HepG2 (cell line): ENCODE results near the gene CYP4F2. TPM values are rescaled to one million over a fixed set of nuclear protein-coding genes. Genes with fewer than 3 reads are reported as not detected.

ENCODE experiments used
- BORCS8-MEF2B ChIP-seq: sonication (generic); formaldehyde crosslinking; IDR thresholded peaks from 2 replicates; pipeline ENCODE4 v1.8.0; 2022; ENCODE audit warnings: mild to moderate bottlenecking, missing genetic modification reagents
- GATA4 ChIP-seq: sonication (generic); IDR thresholded peaks from 2 replicates; pipeline ENCODE4 v1.6.1; 2016; ENCODE audit warnings: antibody characterized with exemption, low read depth, borderline replicate concordance
- GFI1 ChIP-seq: sonication (generic); formaldehyde crosslinking; IDR thresholded peaks from 2 replicates; pipeline ENCODE4 v1.5.0; 2020; ENCODE audit warnings: missing genetic modification reagents, mild to moderate bottlenecking, borderline replicate concordance
- GTF3A ChIP-seq: sonication (generic); formaldehyde crosslinking; conservative IDR thresholded peaks from 2 replicates; pipeline ENCODE4 v1.4.0; 2020; ENCODE audit warnings: mild to moderate bottlenecking, missing genetic modification reagents
- HNRNPL ChIP-seq: fragments of 200-400 bp; formaldehyde crosslinking; IDR thresholded peaks from 2 replicates; pipeline ENCODE4 v1.6.1; 2017; ENCODE audit warnings: mild to moderate bottlenecking, low read depth, low read length
- MZF1 ChIP-seq: sonication (generic); formaldehyde crosslinking; IDR thresholded peaks from 2 replicates; pipeline ENCODE4 v1.8.1; 2023; ENCODE audit warnings: mild to moderate bottlenecking, missing genetic modification reagents, borderline replicate concordance
- NFE2L2 ChIP-seq: fragments of 150-350 bp; IDR thresholded peaks from 2 replicates; pipeline ENCODE4 v1.6.1; 2014; ENCODE audit warnings: low read length
- NONO ChIP-seq, 2 experiments: fragments of 450-650 bp in 1 of 2; sonication (generic) in 1 of 2; formaldehyde crosslinking in 1 of 2; IDR thresholded peaks in 1 of 2; conservative IDR thresholded peaks in 1 of 2; 2 replicates each; pipeline versions ENCODE4 v1.6.1 to v1.8.0; 2017 to 2022; ENCODE audit warnings: mild to moderate bottlenecking in 1 of 2, missing genetic modification reagents in 1 of 2, moderate library complexity in 1 of 2
- NR3C1 ChIP-seq: sonication (generic); formaldehyde crosslinking; IDR thresholded peaks from 2 replicates; pipeline ENCODE4 v1.4.0; 2020; ENCODE audit warnings: missing genetic modification reagents
- PHF20 ChIP-seq: sonication (generic); formaldehyde crosslinking; IDR thresholded peaks from 2 replicates; pipeline ENCODE4 v1.5.0; 2020; ENCODE audit warnings: mild to moderate bottlenecking, missing genetic modification reagents
- PHF5A ChIP-seq: IDR thresholded peaks from one replicate; pipeline ENCODE4 v1.6.1; 2018; ENCODE audit warnings: low read depth, missing genetic modification reagents; ENCODE audit not compliant: unreplicated experiment
- REPIN1 ChIP-seq: sonication (generic); formaldehyde crosslinking; IDR thresholded peaks from 2 replicates; pipeline ENCODE4 v1.8.0; 2022; ENCODE audit warnings: missing genetic modification reagents, low read depth, mild to moderate bottlenecking, borderline replicate concordance
- RXRA ChIP-seq: sonication (generic); formaldehyde crosslinking; IDR thresholded peaks from 2 replicates; pipeline ENCODE4 v1.5.1; 2020; ENCODE audit warnings: missing genetic modification reagents
- SMARCC2 ChIP-seq: fragments of 450-650 bp; IDR thresholded peaks from 2 replicates; pipeline ENCODE4 v1.6.1; 2017; ENCODE audit warnings: antibody characterized with exemption, mild to moderate bottlenecking
- SMC3 ChIP-seq: IDR thresholded peaks from 2 replicates; pipeline ENCODE4 v1.6.1; 2011; ENCODE audit warnings: low read length, improper control_type of control experiment
- ZNF431 ChIP-seq: sonication (generic); formaldehyde crosslinking; IDR thresholded peaks from 2 replicates; pipeline ENCODE4 v1.9.0; 2022; ENCODE audit warnings: missing genetic modification reagents, low read depth, mild to moderate bottlenecking, borderline replicate concordance
- ZNF672 ChIP-seq: sonication (generic); formaldehyde crosslinking; IDR thresholded peaks from 2 replicates; pipeline ENCODE4 v1.8.1; 2022; ENCODE audit warnings: missing genetic modification reagents
- ZNF720 ChIP-seq: sonication (generic); formaldehyde crosslinking; IDR thresholded peaks from 2 replicates; pipeline ENCODE4 v1.4.0; 2020; ENCODE audit warnings: missing genetic modification reagents
- polyA plus RNA-seq, 8 experiments: library from polyadenylated mRNA; depleted of rRNA in 3 of 8; stranded (reverse) in 7 of 8; unstranded in 1 of 8; fragments of >200 nt; fragmentation: Illumina TruSeq in 4 of 8; extraction: Trizol in 4 of 8; gene quantifications; 2 replicates each; pipeline versions ENCODE4 v1.2.1 to v1.2.3, GENCODE V29; 2011 to 2016; ENCODE audit warnings: low read depth in 4 of 8, missing spikeins in 1 of 8, mixed read lengths in 1 of 8; ENCODE audit not compliant: insufficient read depth in 1 of 8
- total RNA-seq, 5 experiments: library from RNA; depleted of rRNA; stranded (reverse); fragments of >200 nt; fragmentation: Illumina TruSeq; extraction: Trizol; gene quantifications; 2 replicates each; pipeline ENCODE4 v1.2.3, GENCODE V29; 2016; ENCODE audit warnings: low read depth in 1 of 5
- TF ChIP-seq, protein P1 (sequence below): IDR thresholded peaks from 2 replicates; pipeline ENCODE4 v1.6.1; 2012; ENCODE audit warnings: inconsistent platforms
- TF ChIP-seq, protein P2 (sequence below): sonication (generic); formaldehyde crosslinking; IDR thresholded peaks from 2 replicates; pipeline ENCODE4 v1.8.1; 2023; ENCODE audit warnings: mild to moderate bottlenecking, inconsistent platforms, moderate library complexity, missing genetic modification reagents, borderline replicate concordance
- TF ChIP-seq, protein P3 (sequence below): sonication (generic); formaldehyde crosslinking; IDR thresholded peaks from 2 replicates; pipeline ENCODE4 v1.4.0; 2020; ENCODE audit warnings: missing genetic modification reagents
- TF ChIP-seq, protein P4 (sequence below): sonication (generic); formaldehyde crosslinking; IDR thresholded peaks from 2 replicates; pipeline ENCODE4 v1.4.0; 2020; ENCODE audit warnings: mild to moderate bottlenecking, missing genetic modification reagents

The CYP4F2 gene
- total and polyA plus RNA-seq, 2 of the 13 experiments (the other 11 are each of a cell fraction or from before 2014, with no cell fraction given): 3.7 to 3.9 TPM

DNA sequence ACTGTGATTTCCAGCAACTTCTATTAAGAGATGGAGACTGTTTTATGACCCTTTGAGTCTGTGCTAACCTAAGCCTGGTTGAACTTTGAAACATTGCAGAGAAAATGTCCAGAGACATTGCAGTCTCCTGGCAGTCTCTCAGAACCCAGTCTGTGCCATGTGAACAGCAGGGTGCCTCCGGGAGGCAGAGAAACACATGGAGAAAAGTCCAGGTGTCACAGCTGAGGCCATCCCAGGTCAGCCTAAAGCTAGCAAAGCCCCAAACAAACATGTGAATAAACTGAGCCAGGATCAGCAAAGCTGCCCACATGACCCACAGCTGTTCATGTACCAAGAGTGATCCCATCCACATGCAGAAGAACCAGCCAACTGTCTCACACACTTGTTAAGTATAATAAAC, 28.6 kb upstream of the CYP4F2 start (continued):
- TF ChIP-seq NFE2L2: no peak
- TF ChIP-seq NR3C1 (CRISPR knock-in tag): no peak
- TF ChIP-seq, protein P1, sequence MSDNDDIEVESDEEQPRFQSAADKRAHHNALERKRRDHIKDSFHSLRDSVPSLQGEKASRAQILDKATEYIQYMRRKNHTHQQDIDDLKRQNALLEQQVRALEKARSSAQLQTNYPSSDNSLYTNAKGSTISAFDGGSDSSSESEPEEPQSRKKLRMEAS: peak; percentile 42; the same call in 1 of the 2 replicates
- no peak for TF ChIP-seq GATA4
- TF ChIP-seq, protein P2, sequence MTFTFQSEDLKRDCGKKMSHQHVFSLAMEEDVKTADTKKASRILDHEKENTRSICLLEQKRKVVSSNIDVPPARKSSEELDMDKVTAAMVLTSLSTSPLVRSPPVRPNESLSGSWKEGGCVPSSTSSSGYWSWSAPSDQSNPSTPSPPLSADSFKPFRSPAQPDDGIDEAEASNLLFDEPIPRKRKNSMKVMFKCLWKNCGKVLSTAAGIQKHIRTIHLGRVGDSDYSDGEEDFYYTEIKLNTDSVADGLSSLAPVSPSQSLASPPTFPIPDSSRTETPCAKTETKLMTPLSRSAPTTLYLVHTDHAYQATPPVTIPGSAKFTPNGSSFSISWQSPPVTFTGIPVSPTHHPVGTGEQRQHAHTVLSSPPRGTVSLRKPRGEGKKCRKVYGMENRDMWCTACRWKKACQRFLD (CRISPR knock-in tag): no peak
- TF ChIP-seq SMC3: 0 out of 2 replicates have a peak, but pooled peaks have one; percentile 10
- TF ChIP-seq GTF3A: no peak
- no peak for TF ChIP-seq GFI1 (CRISPR knock-in tag)
- TF ChIP-seq SMARCC2: no peak
- no peak for TF ChIP-seq ZNF431 (CRISPR knock-in tag)
- TF ChIP-seq ZNF720 (CRISPR knock-in tag): no peak
- TF ChIP-seq REPIN1 (CRISPR knock-in tag): no peak
- no peak for TF ChIP-seq BORCS8-MEF2B (CRISPR knock-in tag)
- TF ChIP-seq NONO (IDR thresholded peaks at IDR 0.05): no peak
- TF ChIP-seq NONO (CRISPR knock-in tag; conservative IDR thresholded peaks at IDR 0.05): no peak
- TF ChIP-seq, protein P3, sequence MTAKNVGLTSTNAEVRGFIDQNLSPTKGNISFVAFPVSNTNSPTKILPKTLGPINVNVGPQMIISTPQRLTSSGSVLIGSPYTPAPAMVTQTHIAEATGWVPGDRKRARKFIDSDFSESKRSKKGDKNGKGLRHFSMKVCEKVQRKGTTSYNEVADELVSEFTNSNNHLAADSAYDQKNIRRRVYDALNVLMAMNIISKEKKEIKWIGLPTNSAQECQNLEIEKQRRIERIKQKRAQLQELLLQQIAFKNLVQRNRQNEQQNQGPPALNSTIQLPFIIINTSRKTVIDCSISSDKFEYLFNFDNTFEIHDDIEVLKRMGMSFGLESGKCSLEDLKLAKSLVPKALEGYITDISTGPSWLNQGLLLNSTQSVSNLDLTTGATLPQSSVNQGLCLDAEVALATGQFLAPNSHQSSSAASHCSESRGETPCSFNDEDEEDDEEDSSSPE (CRISPR knock-in tag): no peak
- TF ChIP-seq MZF1: no peak
- TF ChIP-seq RXRA (CRISPR knock-in tag): peak; percentile 45; the same call in 1 of the 2 replicates
- TF ChIP-seq, protein P4, sequence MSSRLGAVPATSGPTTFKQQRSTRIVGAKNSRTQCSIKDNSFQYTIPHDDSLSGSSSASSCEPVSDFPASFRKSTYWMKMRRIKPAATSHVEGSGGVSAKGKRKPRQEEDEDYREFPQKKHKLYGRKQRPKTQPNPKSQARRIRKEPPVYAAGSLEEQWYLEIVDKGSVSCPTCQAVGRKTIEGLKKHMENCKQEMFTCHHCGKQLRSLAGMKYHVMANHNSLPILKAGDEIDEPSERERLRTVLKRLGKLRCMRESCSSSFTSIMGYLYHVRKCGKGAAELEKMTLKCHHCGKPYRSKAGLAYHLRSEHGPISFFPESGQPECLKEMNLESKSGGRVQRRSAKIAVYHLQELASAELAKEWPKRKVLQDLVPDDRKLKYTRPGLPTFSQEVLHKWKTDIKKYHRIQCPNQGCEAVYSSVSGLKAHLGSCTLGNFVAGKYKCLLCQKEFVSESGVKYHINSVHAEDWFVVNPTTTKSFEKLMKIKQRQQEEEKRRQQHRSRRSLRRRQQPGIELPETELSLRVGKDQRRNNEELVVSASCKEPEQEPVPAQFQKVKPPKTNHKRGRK: no peak
- TF ChIP-seq ZNF672: no peak
- no peak for TF ChIP-seq PHF20
- TF ChIP-seq PHF5A (CRISPR knock-in tag): no peak
- TF ChIP-seq HNRNPL: no peak
